ENCODE measurements around the gene ARHGAP40. TPM values are rescaled to one million over a fixed set of nuclear protein-coding genes. Genes with fewer than 3 reads are reported as not detected.

The ARHGAP40 gene
- total and polyA plus RNA-seq, 2 of the 13 experiments (the other 11 are each of a cell fraction or from before 2014, with no cell fraction given) = 0.75 to 2.1 TPM

DNA sequence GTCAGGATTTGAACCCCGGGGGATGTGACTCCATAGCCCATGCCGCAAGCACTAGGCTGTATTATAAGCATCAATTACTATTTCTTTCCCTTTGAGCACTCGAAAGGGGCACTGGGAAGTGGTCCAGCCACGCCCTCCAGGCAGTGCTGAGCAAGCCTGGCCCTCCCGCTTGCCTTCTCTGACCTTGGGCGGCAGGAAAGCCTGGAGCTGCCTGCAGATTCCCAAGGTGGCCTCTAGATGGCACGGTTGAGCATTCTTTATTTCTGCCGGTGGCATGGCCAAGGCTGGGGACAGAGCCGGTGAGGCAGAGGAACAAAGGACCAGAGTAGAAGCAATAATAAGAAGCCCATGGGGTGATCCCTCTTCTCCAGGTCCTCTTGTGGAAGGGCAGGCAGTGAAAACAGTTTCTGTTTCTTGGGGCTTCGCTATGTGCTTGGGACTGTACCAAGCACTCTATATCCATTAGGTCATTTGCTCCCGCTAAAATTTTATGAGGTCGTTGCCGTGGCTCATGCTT, 32.0 kb downstream of the ARHGAP40 start (continued):
- 0 out of 2 replicates have a peak, but pooled peaks have one; percentile 29 for TF ChIP-seq PPARG (CRISPR knock-in tag; conservative IDR thresholded peaks at IDR 0.05)
- TF ChIP-seq PTBP1 (IDR thresholded peaks at IDR 0.05; ENCODE audit: low read depth, low read length, poor library complexity, severe bottlenecking) = peak; percentile 73
- no peak for TF ChIP-seq CEBPG (CRISPR knock-in tag; IDR thresholded peaks at IDR 0.05)
- peak; percentile 69 for TF ChIP-seq POGK (CRISPR knock-in tag; conservative IDR thresholded peaks at IDR 0.05)
- TF ChIP-seq KAT7 (CRISPR knock-in tag; IDR thresholded peaks at IDR 0.05; ENCODE audit: borderline replicate concordance) = no peak
- peak; percentile 39 for TF ChIP-seq U2AF1 (optimal IDR thresholded peaks at IDR 0.05; ENCODE audit: low read depth, low read length)
- TF ChIP-seq KDM4B (CRISPR knock-in tag; IDR thresholded peaks at IDR 0.05) = 0 out of 2 replicates have a peak, but pooled peaks have one; percentile 49
- no peak for TF ChIP-seq POLR2G (IDR thresholded peaks at IDR 0.05; ENCODE audit: low read depth, low read length)
- no peak for TF ChIP-seq LCORL (IDR thresholded peaks at IDR 0.05)
- TF ChIP-seq LCORL (CRISPR knock-in tag; IDR thresholded peaks at IDR 0.05) = no peak
- peak; percentile 68 for TF ChIP-seq TEAD3 (CRISPR knock-in tag; optimal IDR thresholded peaks at IDR 0.05; ENCODE audit: borderline replicate concordance)
- peak; percentile 99 for TF ChIP-seq KDM1A (CRISPR knock-in tag; IDR thresholded peaks at IDR 0.05)
- no peak for TF ChIP-seq ZNF292 (CRISPR knock-in tag; IDR thresholded peaks at IDR 0.05; ENCODE audit: borderline replicate concordance, low read depth)
- TF ChIP-seq FUBP1 (CRISPR knock-in tag; IDR thresholded peaks at IDR 0.05; ENCODE audit: borderline replicate concordance) = no peak
- peak; percentile 63; the same call in 1 of the 2 replicates for TF ChIP-seq KDM2A (CRISPR knock-in tag; IDR thresholded peaks at IDR 0.05; ENCODE audit: borderline replicate concordance, low read depth)
- no peak for TF ChIP-seq ZSCAN20 (CRISPR knock-in tag; IDR thresholded peaks at IDR 0.05; ENCODE audit: borderline replicate concordance)
- no peak for TF ChIP-seq NFIC (IDR thresholded peaks at IDR 0.05; ENCODE audit: low read length)
- TF ChIP-seq MAF1 (CRISPR knock-in tag; IDR thresholded peaks at IDR 0.05; ENCODE audit: borderline replicate concordance) = no peak
- TF ChIP-seq CBX5 (CRISPR knock-in tag; IDR thresholded peaks at IDR 0.05; ENCODE audit: borderline replicate concordance) = peak; percentile 82
- TF ChIP-seq ZNF841 (CRISPR knock-in tag; IDR thresholded peaks at IDR 0.05; ENCODE audit: borderline replicate concordance) = no peak
- TF ChIP-seq, protein P1, sequence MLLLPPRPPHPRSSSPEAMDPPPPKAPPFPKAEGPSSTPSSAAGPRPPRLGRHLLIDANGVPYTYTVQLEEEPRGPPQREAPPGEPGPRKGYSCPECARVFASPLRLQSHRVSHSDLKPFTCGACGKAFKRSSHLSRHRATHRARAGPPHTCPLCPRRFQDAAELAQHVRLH (CRISPR knock-in tag; IDR thresholded peaks at IDR 0.05; ENCODE audit: borderline replicate concordance, low read depth) = 0 out of 2 replicates have a peak, but pooled peaks have one; percentile 72
- no peak for TF ChIP-seq ZBTB14 (CRISPR knock-in tag; IDR thresholded peaks at IDR 0.05)
- TF ChIP-seq FOXM1 (CRISPR knock-in tag; IDR thresholded peaks at IDR 0.05) = no peak
- 0 out of 2 replicates have a peak, but pooled peaks have one; percentile 40 for TF ChIP-seq TSC22D2 (CRISPR knock-in tag; IDR thresholded peaks at IDR 0.05; ENCODE audit: borderline replicate concordance)
- TF ChIP-seq, protein P2, sequence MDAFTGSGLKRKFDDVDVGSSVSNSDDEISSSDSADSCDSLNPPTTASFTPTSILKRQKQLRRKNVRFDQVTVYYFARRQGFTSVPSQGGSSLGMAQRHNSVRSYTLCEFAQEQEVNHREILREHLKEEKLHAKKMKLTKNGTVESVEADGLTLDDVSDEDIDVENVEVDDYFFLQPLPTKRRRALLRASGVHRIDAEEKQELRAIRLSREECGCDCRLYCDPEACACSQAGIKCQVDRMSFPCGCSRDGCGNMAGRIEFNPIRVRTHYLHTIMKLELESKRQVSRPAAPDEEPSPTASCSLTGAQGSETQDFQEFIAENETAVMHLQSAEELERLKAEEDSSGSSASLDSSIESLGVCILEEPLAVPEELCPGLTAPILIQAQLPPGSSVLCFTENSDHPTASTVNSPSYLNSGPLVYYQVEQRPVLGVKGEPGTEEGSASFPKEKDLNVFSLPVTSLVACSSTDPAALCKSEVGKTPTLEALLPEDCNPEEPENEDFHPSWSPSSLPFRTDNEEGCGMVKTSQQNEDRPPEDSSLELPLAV (CRISPR knock-in tag; conservative IDR thresholded peaks at IDR 0.05; ENCODE audit: low read depth) = no peak
- no peak for TF ChIP-seq ZFP36L2 (CRISPR knock-in tag; IDR thresholded peaks at IDR 0.05)
